Activated T-cell treated with anti-CD3 and anti-CD28 coated beads, Interleukin-2, amount 50 U/mL, for 72 hours (primary cell): ENCODE measurements around the gene FAF1. TPM values are rescaled to one million over a fixed set of nuclear protein-coding genes. Genes with fewer than 3 reads are reported as not detected.
"Not testable (repeated sequence)": the region's sequence is repeated elsewhere in the genome, so short reads cannot be mapped to it uniquely, and the experiment has no call there.

ENCODE experiments used
- ATAC-seq, 2 donors: fragments of 150-1000 bp; cut with Tn5 transposase; replicated peaks in 1 of 2; 2 replicates each; pipeline ENCODE4 v1.10.0; 2021; ENCODE audit warnings: moderate library complexity in 2 of 2, mild to moderate bottlenecking in 1 of 2
- DNase-seq, 2 donors: peaks; one replicate each; pipeline ENCODE4 v3.0.0; 2021 to 2022; ENCODE audit warnings: mixed read lengths in 1 of 2
- H3K27ac Mint-ChIP-seq: one replicate; pipeline ENCODE4 v1.8.0; 2022; ENCODE audit warnings: mild to moderate bottlenecking, moderate library complexity, mixed read lengths
- H3K27me3 Mint-ChIP-seq: one replicate; pipeline ENCODE4 v1.8.0; 2022; ENCODE audit warnings: low read depth, mixed read lengths
- H3K36me3 Mint-ChIP-seq, 2 donors: one replicate each; pipeline ENCODE4 v1.8.0; 2022; ENCODE audit warnings: mixed read lengths in 2 of 2, mild to moderate bottlenecking in 1 of 2; ENCODE audit not compliant: insufficient read depth in 2 of 2
- H3K4me1 Mint-ChIP-seq: one replicate; pipeline ENCODE4 v1.8.0; 2022; ENCODE audit warnings: low read depth, mixed read lengths
- H3K4me3 Mint-ChIP-seq, 2 donors: one replicate each; pipeline ENCODE4 v1.8.0; 2022; ENCODE audit warnings: mild to moderate bottlenecking in 2 of 2, mixed read lengths in 2 of 2, moderate library complexity in 2 of 2
- H3K9me3 Mint-ChIP-seq, 2 donors: one replicate each; pipeline ENCODE4 v1.8.0; 2022; ENCODE audit warnings: mixed read lengths in 2 of 2
- total RNA-seq, 2 donors: library from RNA; stranded (reverse); gene quantifications; one replicate each; pipeline ENCODE4 v1.2.3, GENCODE V29; 2022

Gene FAF1
- total RNA-seq, 2 donors from 2014 or later: 65.7 to 83.0 TPM

DNA sequence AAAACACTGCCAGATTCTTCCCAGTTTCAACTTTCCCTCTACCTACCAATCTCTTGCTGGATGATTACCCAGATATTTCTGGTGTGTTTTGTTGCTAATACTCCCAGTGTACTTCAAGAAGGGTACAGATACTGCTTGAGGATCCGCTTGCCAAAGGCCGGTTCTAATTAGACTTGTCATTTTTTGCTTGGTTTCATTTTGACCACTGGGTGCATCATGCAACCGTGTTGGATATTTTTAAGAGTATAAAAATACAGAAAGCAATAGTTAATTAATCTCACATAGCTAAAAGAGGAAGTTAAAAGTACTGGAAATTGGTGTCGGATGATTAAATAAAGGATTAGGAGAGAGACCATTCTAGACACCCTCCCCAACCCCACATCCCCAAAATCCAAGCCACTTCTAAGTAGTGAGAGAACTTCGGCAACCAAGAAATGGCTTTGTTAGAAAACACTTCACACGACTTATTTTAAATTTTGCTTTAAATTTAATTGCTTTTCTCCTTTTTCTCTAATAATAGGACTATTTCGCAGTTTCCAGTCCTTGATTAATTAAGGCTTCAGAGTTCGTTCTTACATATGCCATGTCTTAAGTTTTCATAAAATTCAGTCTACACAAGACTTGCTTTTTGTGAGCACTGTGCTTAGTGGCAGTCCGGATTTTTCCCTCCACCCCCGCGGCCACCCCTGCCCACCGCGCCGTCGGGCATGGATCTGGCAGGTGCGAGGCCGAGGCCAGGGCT is 7.5 kb upstream of the FAF1 start:
- H3K4me3 Mint-ChIP-seq: peak overlapping the region; percentile 93 to 97
- H3K9me3 Mint-ChIP-seq: no peaks in the 10 kb centered on the region
- peaks cover 15% of the 10 kb centered on the region for H3K27me3 Mint-ChIP-seq
- H3K27ac Mint-ChIP-seq: no peak overlapping the region
- ATAC-seq (no peak), DNase-seq (no peak)
- H3K4me1 Mint-ChIP-seq: peaks cover 33% of the 10 kb centered on the region
- peaks cover 2 to 4% of the 10 kb centered on the region in 2 donors for H3K36me3 Mint-ChIP-seq

DNA sequence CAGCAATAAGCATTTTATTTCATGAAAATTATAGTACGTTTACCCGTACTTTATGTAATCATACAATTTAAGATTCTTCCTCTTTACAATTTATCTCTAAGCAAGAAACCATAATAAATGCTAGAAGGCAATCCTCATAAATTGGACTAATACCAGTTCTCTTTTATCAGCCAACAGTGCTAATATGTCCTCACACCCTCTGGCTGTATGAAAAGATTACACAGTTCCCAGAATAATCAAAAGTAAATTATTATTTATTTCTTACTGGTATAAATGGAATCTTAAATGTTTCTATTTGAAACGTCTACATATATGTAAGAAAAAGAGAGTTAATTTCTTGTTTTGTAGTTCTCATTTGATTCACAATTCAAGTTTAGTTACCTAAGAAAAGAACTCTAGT is 6.9 kb upstream of the FAF1 start:
- Mint-ChIP-seq H3K4me3 (peak overlapping the region in 1 of 2 donors; percentile 93), H3K4me1 (peaks cover 31% of the 10 kb centered on the region), H3K9me3 (no peaks in the 10 kb centered on the region), H3K27me3 (peaks cover 14% of the 10 kb centered on the region), H3K36me3 (peaks cover 2 to 4% of the 10 kb centered on the region in 2 donors), H3K27ac (no peak overlapping the region)
- no peak for DNase-seq
- ATAC-seq: no peak

DNA sequence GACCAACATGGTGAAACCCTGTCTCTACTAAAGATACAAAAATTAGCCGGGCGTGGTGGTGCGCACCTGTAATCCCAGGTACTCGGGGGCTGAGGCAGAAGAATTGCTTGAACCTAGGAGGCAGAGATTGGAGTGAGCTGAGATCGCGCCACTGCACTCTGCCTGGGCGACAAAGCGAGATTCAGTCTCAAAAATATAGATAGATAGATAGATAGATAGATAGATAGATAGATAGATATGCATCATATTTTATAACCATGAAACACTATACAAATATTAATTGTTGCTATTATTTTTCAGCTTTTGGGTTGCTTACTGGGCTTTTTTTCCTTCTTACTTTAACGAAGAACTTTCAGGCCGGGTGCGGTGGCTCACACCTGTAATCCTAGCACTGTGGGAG is 4.8 kb upstream of the FAF1 start:
- H3K4me1 Mint-ChIP-seq: peaks cover 16% of the 10 kb centered on the region
- no peak overlapping the region for H3K27ac Mint-ChIP-seq
- no peaks in the 10 kb centered on the region for H3K9me3 Mint-ChIP-seq
- H3K36me3 Mint-ChIP-seq: peaks cover 2 to 3% of the 10 kb centered on the region in 2 donors
- no peaks in the 10 kb centered on the region for H3K27me3 Mint-ChIP-seq
- ATAC-seq (no peak), DNase-seq (no peak)
- H3K4me3 Mint-ChIP-seq: no peak overlapping the region

DNA sequence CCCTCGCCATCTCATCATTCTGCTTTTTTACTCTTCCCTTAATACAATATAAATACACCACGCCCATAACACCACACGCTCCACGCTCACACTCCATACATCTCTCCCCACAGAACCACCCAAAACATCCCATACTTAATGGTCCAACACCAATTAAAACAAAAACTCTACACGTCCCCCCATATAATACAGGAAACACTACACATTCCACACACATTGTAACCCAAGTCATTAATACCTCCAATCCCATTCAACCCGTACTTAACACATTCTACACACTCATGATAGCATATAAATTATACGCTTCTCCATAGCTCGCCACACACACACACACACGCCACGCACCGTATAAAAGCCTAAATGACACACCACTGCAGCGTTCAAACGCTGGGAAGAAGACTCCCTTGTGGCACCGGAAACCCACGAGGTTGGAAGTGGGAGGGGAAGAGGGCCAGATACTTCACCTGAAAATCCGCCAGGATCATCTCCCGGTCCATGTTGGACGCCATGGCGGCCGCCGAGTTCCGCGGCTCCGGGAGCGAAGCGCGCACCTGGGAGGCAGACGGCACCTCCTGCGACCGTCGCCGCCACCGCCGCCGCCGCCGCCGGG is 659 bp downstream of the FAF1 start:
- peak; percentile 28 to 31 for ATAC-seq
- H3K27ac Mint-ChIP-seq: peak overlapping the region; percentile 74
- peaks cover 0 to 1% of the 10 kb centered on the region in 2 donors for H3K36me3 Mint-ChIP-seq
- DNase-seq: no peak
- no peaks in the 10 kb centered on the region for H3K9me3 Mint-ChIP-seq
- no peaks in the 10 kb centered on the region for H3K27me3 Mint-ChIP-seq
- peaks cover 31% of the 10 kb centered on the region for H3K4me1 Mint-ChIP-seq
- peak overlapping the region; percentile 84 to 91 for H3K4me3 Mint-ChIP-seq

DNA sequence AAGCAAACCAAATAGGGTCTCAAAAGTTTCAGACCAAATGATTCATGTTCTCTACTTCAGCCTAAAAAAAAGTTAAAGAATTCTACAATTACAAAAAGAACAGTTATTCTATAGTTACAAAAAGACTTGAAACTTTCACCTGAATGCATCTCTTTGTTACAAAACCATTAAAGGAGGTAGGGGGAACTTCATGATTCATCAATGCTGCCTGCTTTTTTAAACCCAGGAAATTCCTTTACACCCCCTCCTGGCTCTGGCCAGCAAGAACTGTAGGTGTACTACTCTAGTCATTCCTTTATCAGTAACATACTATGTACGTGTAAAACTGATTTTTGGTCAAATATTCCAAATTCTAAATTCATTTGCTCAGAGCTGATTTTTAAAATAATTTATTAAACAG is 5.0 kb downstream of the FAF1 start:
- Mint-ChIP-seq H3K4me1 (peaks cover 24% of the 10 kb centered on the region), H3K9me3 (no peaks in the 10 kb centered on the region), H3K27ac (no peak overlapping the region), H3K27me3 (no peaks in the 10 kb centered on the region), H3K4me3 (no peak overlapping the region), H3K36me3 (peaks cover 0 to 1% of the 10 kb centered on the region in 2 donors)
- no peak for DNase-seq
- ATAC-seq: no peak

DNA sequence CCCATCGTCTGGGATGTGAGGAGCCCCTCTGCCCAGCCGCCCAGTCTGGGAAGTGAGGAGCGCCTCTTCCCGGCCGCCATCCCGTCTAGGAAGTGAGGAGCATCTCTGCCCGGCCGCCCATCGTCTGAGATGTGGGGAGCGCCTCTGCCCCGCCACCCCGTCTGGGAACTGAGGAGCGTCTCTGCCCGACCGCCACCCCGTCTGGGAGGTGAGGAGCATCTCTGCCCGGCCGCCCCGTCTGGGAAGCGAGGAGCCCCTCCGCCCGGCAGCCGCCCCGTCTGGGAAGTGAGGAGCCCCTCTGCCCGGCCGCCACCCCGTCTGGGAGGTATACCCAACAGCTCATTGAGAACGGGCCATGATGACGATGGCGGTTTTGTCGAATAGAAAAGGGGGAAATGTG is 7.5 kb downstream of the FAF1 start:
- H3K4me1 Mint-ChIP-seq: peaks cover 28% of the 10 kb centered on the region
- H3K36me3 Mint-ChIP-seq, DNase-seq, H3K27me3 Mint-ChIP-seq, ATAC-seq, H3K4me3 Mint-ChIP-seq, H3K9me3 Mint-ChIP-seq, H3K27ac Mint-ChIP-seq: not testable (repeated sequence)

DNA sequence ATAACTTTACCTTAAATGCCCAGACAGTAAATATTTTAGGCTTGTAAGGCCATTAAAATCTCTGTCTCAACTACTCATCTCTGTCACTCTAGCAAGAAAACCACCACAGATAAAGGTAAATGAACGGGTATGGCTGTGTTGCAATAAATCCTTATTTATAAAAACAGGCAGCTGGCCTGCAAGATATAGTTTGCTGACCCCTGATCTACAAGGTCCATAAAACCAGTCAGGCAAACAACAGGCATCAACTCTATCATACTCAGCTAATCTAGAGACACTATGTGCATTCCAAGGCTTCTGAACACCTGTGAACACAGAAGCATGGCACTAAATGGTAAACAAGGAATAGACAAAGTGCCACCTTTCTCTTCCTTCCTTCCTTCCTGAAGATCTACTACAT is 9.7 kb downstream of the FAF1 start:
- no peaks in the 10 kb centered on the region for H3K9me3 Mint-ChIP-seq
- peaks cover 0 to 2% of the 10 kb centered on the region in 2 donors for H3K36me3 Mint-ChIP-seq
- H3K4me1 Mint-ChIP-seq: peaks cover 28% of the 10 kb centered on the region
- DNase-seq: no peak
- H3K27me3 Mint-ChIP-seq: no peaks in the 10 kb centered on the region
- H3K27ac Mint-ChIP-seq: no peak overlapping the region
- H3K4me3 Mint-ChIP-seq: no peak overlapping the region
- no peak for ATAC-seq

DNA sequence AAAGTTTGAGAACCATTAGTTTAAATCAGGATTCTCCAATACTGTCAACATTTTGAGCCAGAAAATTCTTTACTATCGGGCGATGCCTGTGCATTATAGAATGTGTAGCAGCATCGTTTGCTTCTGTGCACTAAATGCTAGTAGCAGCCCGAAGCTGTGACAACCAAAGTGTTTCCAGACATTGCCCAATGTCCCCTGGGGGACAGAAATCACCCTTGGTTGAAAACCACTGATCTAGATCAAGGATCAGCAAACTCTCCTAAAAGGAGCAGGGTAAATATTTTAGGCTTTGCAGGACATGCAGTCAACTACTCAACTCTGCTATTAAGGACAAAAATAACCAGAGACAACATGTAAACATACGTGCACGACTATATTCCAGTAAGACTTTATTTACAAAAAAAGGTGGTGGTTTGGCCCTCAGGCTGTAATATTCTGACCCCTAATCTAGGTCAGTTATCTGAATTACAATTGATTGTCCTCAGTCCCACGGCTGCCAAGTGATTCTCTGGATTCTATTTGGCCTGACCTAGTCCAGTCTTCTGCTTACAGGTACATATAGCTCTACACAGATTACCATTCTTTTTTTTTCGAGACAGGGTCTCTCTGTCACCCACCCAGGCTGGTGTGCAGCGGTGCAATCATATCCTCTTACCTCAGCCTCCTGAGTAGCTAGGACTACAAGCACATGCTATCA is 10.6 kb downstream of the FAF1 start:
- no peak for ATAC-seq
- no peak overlapping the region for H3K4me3 Mint-ChIP-seq
- H3K27me3 Mint-ChIP-seq: no peaks in the 10 kb centered on the region
- peaks cover 23% of the 10 kb centered on the region for H3K4me1 Mint-ChIP-seq
- DNase-seq: no peak
- H3K27ac Mint-ChIP-seq: no peak overlapping the region
- no peaks in the 10 kb centered on the region for H3K9me3 Mint-ChIP-seq
- H3K36me3 Mint-ChIP-seq: peaks cover 0 to 2% of the 10 kb centered on the region in 2 donors

DNA sequence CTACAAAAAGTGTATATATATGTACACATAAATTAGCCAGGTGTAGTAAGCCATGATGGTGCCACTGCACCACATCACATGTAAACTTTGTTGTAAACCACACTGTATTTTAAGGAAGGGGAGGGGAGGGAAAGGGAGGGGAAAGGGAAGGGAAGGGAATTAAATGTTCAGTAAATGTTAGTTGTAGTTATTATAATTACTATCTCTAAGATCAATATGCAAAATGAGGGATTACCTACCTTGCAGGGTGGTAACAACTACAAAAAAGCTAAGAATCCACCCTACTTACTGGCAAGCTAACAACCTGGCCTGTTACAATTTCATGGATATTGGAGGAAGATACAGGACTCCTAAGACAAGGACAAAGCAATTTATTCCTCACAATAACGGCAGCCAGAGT is 17.7 kb downstream of the FAF1 start:
- DNase-seq: no peak
- H3K27me3 Mint-ChIP-seq: no peaks in the 10 kb centered on the region
- no peak overlapping the region for H3K4me3 Mint-ChIP-seq
- no peak overlapping the region for H3K27ac Mint-ChIP-seq
- no peaks in the 10 kb centered on the region for H3K9me3 Mint-ChIP-seq
- H3K4me1 Mint-ChIP-seq: peaks cover 13% of the 10 kb centered on the region
- ATAC-seq: no peak
- no peaks in the 10 kb centered on the region for H3K36me3 Mint-ChIP-seq

DNA sequence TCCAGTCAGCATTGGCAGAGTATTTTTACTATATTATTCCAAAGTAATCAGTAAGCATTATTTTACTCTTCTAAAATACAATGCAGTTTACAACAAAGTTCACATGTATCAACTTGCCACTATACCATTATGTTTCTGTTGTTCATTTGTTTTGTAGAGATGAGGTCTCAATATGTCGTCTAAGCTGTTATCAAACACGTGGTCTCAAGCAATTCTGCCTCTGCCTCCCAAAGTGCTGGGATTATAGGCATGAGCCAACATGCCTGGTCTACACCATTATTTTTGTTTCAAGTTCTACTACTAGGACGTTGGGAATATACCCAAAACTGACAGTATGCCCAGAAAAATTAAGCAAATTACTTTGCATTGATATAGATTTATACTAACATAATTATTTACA is 19.8 kb downstream of the FAF1 start:
- DNase-seq (no peak), ATAC-seq (no peak)
- H3K27ac Mint-ChIP-seq: no peak overlapping the region
- H3K9me3 Mint-ChIP-seq: no peaks in the 10 kb centered on the region
- H3K27me3 Mint-ChIP-seq: no peaks in the 10 kb centered on the region
- H3K4me1 Mint-ChIP-seq: peaks cover 9% of the 10 kb centered on the region
- no peaks in the 10 kb centered on the region for H3K36me3 Mint-ChIP-seq
- no peak overlapping the region for H3K4me3 Mint-ChIP-seq

DNA sequence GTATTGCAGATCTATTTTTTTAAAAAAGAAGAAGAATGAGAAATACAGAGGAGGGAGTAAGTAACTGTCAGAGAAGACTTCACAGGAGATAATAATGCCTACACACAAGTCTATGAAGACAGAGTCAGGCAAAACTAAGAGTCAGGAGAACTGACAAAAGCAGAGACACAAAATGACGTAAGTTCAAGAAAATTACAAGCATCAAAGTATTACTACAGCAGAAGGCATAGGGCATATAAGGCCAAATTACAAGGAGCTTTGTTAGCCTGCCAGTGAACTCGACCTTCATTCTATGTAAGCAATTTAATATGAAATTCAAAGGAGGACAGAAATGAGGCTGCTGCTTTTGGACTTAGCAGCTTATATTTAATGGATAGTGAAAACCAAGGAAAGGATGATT is 23.7 kb downstream of the FAF1 start:
- H3K27ac Mint-ChIP-seq: no peak overlapping the region
- H3K4me3 Mint-ChIP-seq: no peak overlapping the region
- ATAC-seq (no peak), DNase-seq (no peak)
- H3K9me3 Mint-ChIP-seq: peaks cover 0 to 2% of the 10 kb centered on the region in 2 donors
- no peaks in the 10 kb centered on the region for H3K27me3 Mint-ChIP-seq
- peaks cover 0 to 2% of the 10 kb centered on the region in 2 donors for H3K36me3 Mint-ChIP-seq
- peaks cover 15% of the 10 kb centered on the region for H3K4me1 Mint-ChIP-seq

DNA sequence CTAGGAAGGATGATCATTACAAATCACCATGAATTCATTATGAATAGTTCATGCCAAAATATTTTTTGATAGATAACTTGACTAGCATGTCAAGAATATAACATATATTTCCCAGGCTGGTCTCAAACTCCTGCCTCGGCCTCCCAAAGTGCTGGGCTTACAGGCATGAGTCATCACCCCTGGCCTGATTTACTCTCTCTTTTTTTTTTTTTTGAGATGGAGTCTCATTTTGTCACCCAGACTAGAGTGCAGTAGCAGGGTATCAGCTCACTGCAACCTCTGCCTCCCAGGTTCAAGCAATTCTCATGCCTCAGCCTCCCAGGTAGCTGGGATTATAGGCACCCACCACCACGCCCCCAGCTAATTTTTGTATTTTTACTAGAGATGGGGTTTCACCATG is 24.8 kb downstream of the FAF1 start:
- not testable (repeated sequence) for ATAC-seq, H3K27ac Mint-ChIP-seq, H3K36me3 Mint-ChIP-seq

DNA sequence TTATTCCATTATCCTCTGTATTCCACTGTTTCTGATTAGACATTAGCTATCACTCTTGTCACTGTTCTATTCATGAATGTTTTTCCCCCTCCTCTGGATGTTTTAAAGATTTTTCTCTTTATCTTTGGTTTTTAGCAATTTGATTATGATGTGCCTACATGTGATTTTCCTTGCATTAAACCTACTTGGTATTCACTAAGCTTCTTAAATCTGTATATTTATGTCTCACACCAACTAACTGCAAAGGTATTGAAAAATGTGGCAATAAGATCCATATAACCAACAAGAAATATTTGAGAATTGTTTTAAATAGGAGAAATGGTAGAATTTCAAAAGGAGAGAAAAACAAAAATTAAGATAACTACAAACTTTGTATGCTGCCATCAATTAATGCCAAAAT is 25.2 kb downstream of the FAF1 start:
- ATAC-seq (no peak), DNase-seq (no peak)
- Mint-ChIP-seq H3K4me3 (no peak overlapping the region), H3K27me3 (no peaks in the 10 kb centered on the region), H3K36me3 (peaks cover 0 to 5% of the 10 kb centered on the region in 2 donors), H3K27ac (no peak overlapping the region), H3K9me3 (peaks cover 0 to 2% of the 10 kb centered on the region in 2 donors), H3K4me1 (peaks cover 30% of the 10 kb centered on the region)

More for the DNA sequence above, 24.8 kb downstream of the FAF1 start:
- not testable (repeated sequence) for H3K27me3 Mint-ChIP-seq, H3K4me3 Mint-ChIP-seq, DNase-seq, H3K9me3 Mint-ChIP-seq
- peaks cover 25% of the 10 kb centered on the region for H3K4me1 Mint-ChIP-seq
